GM19351 (cell line): ENCODE measurements around the gene PGM1.
A peak's percentile ranks its signal among the peaks of the same experiment; 100 is the strongest.

Experiments used
- ATAC-seq: cut with Tn5 transposase; IDR thresholded peaks from one replicate; pipeline ENCODE4 v1.9.1; 2021; ENCODE audit warnings: mild to moderate bottlenecking, moderate library complexity; ENCODE audit not compliant: unreplicated experiment

The PGM1 gene

DNA sequence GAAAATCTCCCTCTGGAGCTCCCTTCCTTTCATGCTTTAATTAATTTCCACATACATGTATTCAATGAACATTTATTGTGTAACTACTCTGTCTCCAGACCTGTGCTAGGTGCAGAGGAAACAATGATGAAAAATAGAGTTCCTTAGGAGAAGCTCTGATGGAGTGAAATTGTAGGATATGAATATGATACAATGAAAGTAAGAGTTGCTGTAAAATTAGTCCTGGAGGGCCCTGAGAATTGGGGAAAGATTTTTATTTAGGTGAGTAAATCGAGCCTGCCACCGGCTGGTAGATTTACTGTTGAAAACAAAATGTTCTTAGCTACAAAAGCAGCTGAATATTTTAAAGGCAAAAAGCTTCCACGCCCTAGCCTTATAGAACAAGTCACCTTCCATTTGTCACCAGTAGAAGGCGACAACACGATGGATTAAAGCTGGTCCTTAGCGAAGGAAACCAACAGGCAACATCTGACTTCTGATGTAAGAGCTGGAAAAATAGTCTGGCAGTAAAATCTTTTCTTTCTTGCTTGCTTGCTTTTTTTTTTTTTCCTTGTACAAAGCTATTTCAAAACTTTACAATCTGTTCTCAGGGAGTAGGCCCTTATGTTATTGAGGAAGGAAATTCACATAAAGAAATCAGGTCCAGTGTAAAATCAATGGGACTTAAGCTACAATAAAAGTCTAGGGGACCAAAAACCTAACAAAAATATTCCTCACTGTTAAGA lies 98.7 kb downstream of the PGM1 start:
- peak; percentile 65 for ATAC-seq

- ATAC-seq = peak; percentile 89
These were observed 100.8 kb downstream of the PGM1 start for GRCh38 chr1:63693944-63694571.

GRCh38 chr1:63698001-63698838 lies 105.0 kb downstream of the PGM1 start:
- no peak for ATAC-seq

- no peak for ATAC-seq
These were observed 108.0 kb downstream of the PGM1 start for GRCh38 chr1:63701187-63701586.

DNA sequence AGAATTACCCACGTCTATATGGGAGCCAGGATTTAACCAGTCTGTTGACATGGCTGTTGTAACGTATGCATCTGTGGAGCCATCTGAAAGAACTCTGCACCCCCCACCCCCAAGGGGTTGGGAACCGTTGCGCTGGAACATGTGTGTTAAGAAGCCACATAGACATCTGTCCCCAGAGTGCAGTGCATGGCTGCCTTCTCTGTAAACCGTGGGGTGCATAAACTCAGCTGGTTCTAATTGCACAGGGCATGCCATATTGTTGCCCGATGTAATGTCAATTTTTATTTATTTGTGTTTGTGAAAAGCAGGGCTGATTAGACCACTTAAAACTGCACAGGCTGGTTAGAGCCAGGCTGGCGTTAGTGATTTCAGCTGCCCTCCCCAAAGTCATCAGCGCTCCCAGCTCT lies 110.5 kb downstream of the PGM1 start:
- no peak for ATAC-seq

GRCh38 chr1:63704443-63704842 lies 111.2 kb downstream of the PGM1 start:
- no peak for ATAC-seq

DNA sequence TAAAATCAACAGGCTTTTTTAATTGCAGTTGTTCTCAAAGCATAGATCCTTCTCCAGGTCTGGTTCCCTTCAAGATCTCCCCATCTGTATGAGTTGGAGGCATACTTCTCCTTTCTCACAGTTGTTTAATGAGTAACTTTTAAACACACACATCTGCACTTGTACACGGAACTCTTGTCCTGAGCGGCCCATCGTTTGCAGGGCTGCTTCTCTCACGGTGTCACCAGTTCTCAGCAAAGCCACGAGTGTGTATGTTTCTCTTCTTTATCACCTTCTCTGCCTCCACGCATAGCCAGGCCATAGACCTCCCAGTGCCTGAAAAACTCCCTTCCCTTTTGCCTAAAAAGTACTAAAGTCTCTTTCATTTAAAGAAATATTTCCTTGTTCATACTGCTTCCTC lies 111.9 kb downstream of the PGM1 start:
- no peak for ATAC-seq

- ATAC-seq = no peak
These were observed 116.1 kb downstream of the PGM1 start for GRCh38 chr1:63709267-63709828.
